GM06990 (cell line): ENCODE measurements around the gene PARP3.

Experiments
- DNase-seq: peaks from one replicate; pipeline ENCODE4 v3.0.0-alpha.2; 2011; ENCODE audit not compliant: insufficient read length; ENCODE audit errors: extremely low read depth
- H3K27me3 ChIP-seq: replicated peaks from 2 replicates; pipeline ENCODE4 v1.6.0; 2011; ENCODE audit warnings: low read length; ENCODE audit not compliant: control insufficient read depth, insufficient read depth
- H3K36me3 ChIP-seq: 2 replicates; pipeline ENCODE4 v1.5.1; 2011; ENCODE audit warnings: low read length; ENCODE audit not compliant: control insufficient read depth, insufficient read depth
- H3K4me3 ChIP-seq: replicated peaks from 2 replicates; pipeline ENCODE4 v1.5.1; 2011; ENCODE audit warnings: low read depth, mild to moderate bottlenecking, control low read depth, low read length
- CTCF ChIP-seq: IDR thresholded peaks from 2 replicates; pipeline ENCODE4 v1.5.1; 2011; ENCODE audit warnings: low read length, control low read depth, mild to moderate bottlenecking, inconsistent platforms; ENCODE audit not compliant: insufficient read depth, poor library complexity, severe bottlenecking

PARP3 gene

DNA sequence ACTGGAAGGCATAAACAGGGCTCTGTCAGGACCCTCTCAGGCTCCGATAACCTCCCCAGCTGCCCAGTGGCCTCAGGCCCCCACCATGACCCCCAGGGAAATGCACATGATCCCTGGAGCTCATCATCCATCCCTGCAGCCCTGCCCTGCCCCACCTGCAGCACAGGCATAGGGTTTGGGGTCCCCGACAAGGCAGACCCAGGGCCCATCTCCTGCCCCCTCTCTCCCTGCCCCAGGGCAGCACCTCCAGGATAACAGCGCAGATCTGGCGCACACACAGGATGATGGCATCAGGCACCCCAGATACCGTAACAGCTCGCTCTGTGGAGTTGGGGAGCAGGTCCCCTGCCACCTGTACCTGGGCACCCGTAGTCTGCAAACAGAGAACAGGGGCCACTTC is 17.5 kb downstream of the PARP3 start:
- Histone ChIP-seq H3K36me3 (no peaks in the 10 kb centered on the region), H3K27me3 (no peaks in the 10 kb centered on the region), H3K4me3 (no peak overlapping the region)
- DNase-seq, result no peak
- no peak for TF ChIP-seq CTCF

DNA sequence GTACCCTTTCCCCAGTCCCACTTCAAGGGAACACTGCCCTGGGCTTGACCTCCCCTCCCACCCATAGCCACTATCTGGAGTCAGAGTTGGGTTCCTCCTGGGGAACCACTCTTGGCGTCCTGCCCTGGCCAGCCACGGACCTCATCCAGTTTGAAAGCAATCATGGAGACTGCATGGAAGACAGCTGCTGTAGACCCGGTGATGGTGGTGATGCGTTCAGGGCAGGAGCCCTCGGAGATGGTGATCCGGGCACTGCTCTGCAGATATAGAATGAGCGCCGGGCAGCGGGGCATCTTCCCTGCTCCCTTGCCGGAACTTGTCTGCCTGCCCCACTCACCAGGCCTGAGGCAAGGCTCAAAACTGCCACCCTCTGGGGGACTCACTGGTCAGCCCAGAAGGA is 18.2 kb downstream of the PARP3 start:
- TF ChIP-seq CTCF, result no peak
- Histone ChIP-seq H3K4me3 (no peak overlapping the region), H3K27me3 (no peaks in the 10 kb centered on the region), H3K36me3 (no peaks in the 10 kb centered on the region)
- no peak for DNase-seq

DNA sequence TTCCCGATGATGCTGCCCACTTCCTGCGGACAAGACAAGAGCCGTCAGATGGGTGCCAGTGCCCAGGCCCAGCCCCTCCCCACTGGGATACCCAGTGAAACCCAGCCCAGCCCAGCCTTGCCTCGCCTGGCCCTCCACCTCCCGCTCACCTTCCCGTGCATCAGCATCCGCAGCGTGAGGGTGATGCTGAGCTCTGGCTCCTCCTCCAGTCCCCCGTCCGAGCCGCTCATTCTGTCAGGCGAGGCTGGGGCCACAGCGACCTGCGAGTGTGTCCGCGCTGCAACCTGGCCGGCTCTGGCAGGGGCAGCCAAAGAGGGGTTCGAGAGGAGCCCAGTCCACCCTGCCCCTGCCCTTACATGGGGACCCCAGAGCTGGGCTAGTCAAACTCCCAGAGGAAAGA is 18.8 kb downstream of the PARP3 start:
- no peaks in the 10 kb centered on the region for H3K36me3 ChIP-seq
- TF ChIP-seq CTCF, result no peak
- no peaks in the 10 kb centered on the region for H3K27me3 ChIP-seq
- H3K4me3 ChIP-seq, result no peak overlapping the region
- DNase-seq, result no peak

- Histone ChIP-seq H3K4me3 (no peak overlapping the region), H3K27me3 (no peaks in the 10 kb centered on the region), H3K36me3 (no peaks in the 10 kb centered on the region)
- TF ChIP-seq CTCF, result no peak
- no peak for DNase-seq
Measured at GRCh38 chr3:51961602-51962569, 19.7 kb downstream of the PARP3 start.

DNA sequence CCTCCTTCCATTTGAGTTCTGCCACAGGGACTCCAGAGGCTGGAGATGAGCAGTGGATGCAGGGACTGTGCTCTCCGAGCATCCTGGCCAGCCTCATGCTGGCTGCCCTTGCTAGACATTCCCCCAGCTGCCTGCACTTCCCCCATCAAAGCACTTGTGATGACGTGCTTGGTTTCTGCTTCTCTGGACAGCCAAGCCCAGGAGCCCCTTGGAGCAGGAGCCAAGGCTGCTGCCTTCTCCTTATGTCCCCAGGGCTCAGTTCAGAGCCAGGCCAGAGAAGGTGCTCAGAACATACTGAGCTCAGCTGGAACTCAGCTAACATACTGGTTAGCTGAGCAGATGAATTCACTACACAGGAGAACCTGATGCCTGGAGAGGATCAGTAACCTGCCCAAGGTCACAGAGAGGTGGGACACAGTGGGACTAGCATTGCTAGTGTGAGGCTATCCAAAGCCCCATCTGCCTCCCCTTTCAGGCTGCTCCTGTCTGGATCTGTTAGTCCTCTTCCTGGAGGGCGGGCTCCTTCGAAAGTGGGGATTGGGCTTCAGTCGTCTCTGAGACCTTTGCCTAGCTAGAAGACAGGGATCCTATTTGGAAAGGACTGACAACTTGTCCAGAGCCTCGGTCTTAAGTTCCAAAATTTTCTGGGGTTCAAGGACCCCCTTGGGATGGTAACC is 20.8 kb downstream of the PARP3 start:
- DNase-seq, result no peak
- no peak for TF ChIP-seq CTCF
- no peaks in the 10 kb centered on the region for H3K27me3 ChIP-seq
- H3K36me3 ChIP-seq, result no peaks in the 10 kb centered on the region
- H3K4me3 ChIP-seq, result no peak overlapping the region
